Measurements from ENCODE around the gene ATG7. TPM values are rescaled to one million over a fixed set of nuclear protein-coding genes. Genes with fewer than 3 reads are reported as not detected.
A peak's percentile ranks its signal among the peaks of the same experiment; 100 is the strongest.
"Not testable (repeated sequence)": the region's sequence is repeated elsewhere in the genome, so short reads cannot be mapped to it uniquely, and the experiment has no call there.

ATG7 gene
- polyA plus RNA-seq, 1 donor = 16.6 TPM

DNA sequence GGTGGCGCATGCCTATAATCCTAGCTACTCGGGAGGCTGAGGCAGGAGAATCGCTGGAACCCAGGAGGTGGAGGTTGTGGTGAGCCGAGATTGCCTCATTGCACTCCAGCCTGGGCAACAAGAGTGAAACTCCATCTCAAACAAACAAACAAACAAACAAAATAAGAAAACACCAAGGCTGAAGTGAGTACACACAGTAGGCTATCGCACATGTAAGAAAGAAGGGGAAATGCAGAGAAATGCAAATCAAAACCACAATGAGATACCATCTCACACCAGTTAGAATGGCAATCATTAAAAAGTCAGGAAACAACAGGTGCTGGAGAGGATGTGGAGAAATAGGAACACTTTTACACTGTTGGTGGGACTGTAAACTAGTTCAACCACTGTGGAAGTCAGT, 322.8 kb downstream of the ATG7 start:
- no CpG with 5 or more reads among the region's 5 CpGs for WGBS (ENCODE audit: insufficient coverage, low lambda C conversion rate)
- H3K4me3 ChIP-seq (ENCODE audit: low read length) = not testable (repeated sequence)

DNA sequence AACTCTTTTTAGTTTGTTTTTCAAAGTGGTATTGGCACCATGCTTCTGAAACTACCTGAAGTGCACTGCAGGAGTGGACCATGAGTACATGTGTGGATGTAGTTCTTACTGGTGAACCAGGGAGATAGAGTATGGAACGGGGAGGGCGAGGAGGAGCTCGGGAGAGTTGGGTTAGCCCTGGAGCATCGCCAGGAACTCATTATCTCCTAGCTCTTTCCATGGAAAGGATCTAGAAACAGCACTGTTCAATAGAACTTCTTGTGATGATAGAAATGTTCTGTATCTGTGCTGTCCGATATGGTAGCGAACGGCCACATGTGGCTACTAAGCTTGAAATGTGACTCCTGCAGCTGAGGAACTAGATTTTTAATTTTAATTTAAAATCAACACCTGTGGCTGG, 324.2 kb downstream of the ATG7 start:
- H3K4me3 ChIP-seq (ENCODE audit: low read length) = no peak overlapping the region
- no peaks in the 10 kb centered on the region for H3K9me3 ChIP-seq (ENCODE audit: control insufficient read depth, low read depth, low read length)
- no peaks in the 10 kb centered on the region for H3K27me3 ChIP-seq (ENCODE audit: control insufficient read depth, insufficient read depth, low read length)
- peaks cover 22% of the 10 kb centered on the region for H3K36me3 ChIP-seq (ENCODE audit: control insufficient read depth, insufficient read depth, low read length)
- H3K4me1 ChIP-seq (ENCODE audit: control insufficient read depth, insufficient read depth, low read length) = peaks cover 11% of the 10 kb centered on the region
- 100% methylated on average over 1 of the region's 7 CpGs for WGBS (ENCODE audit: insufficient coverage, low lambda C conversion rate)
- H3K27ac ChIP-seq (ENCODE audit: low read length) = no peak overlapping the region
- DNase-seq = no peak

More for the DNA sequence above, 322.8 kb downstream of the ATG7 start:
- not testable (repeated sequence) for H3K9me3 ChIP-seq (ENCODE audit: control insufficient read depth, low read depth, low read length); H3K27me3 ChIP-seq (ENCODE audit: control insufficient read depth, insufficient read depth, low read length); DNase-seq; H3K27ac ChIP-seq (ENCODE audit: low read length)
- H3K4me1 ChIP-seq (ENCODE audit: control insufficient read depth, insufficient read depth, low read length) = peaks cover 14% of the 10 kb centered on the region
- peaks cover 13% of the 10 kb centered on the region for H3K36me3 ChIP-seq (ENCODE audit: control insufficient read depth, insufficient read depth, low read length)

DNA sequence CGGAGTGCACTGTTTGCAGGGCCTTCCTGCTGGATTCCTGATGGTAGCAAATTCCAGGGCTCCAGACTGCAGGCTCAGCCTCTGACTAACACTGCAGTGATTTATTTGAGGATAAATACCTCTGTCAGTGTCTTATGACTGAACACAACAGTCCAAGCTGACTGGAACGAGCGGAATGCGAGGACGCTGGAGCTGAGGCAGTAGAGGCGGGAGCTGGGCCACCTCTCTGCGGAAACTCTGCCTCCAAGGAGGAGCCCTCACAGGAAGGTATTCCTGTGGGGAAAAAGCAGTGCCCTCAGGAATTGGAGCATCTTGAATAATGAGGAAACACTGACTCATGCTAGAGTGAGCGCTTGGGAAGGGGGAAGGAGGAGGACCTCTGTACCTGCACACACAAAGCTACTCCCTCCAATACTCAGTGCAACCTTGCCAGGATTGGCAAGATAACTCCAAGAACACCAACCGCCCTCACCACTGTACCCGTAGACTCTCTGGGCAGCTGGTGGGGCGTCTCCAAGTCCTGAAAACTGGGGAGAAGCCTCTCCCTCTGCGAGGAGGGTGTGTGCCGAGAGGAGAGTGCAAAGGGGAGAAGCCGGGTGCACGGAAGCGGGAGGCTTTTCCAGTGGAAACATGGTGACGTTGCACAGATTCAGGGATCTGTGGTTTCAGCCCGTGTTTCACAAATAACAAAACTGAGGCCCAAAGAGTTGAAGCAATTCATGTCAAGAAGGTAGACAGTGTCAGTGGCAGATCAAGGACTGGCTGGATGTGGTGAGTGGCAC, 328.5 kb downstream of the ATG7 start:
- Histone ChIP-seq H3K36me3 (ENCODE audit: control insufficient read depth, insufficient read depth, low read length) (peaks cover 20% of the 10 kb centered on the region), H3K27me3 (ENCODE audit: control insufficient read depth, insufficient read depth, low read length) (no peaks in the 10 kb centered on the region), H3K27ac (ENCODE audit: low read length) (peak overlapping the region; percentile 56), H3K9me3 (ENCODE audit: control insufficient read depth, low read depth, low read length) (no peaks in the 10 kb centered on the region), H3K4me1 (ENCODE audit: control insufficient read depth, insufficient read depth, low read length) (no peaks in the 10 kb centered on the region), H3K4me3 (ENCODE audit: low read length) (no peak overlapping the region)
- DNase-seq = peak; percentile 63 to 80
- no CpG with 5 or more reads among the region's 18 CpGs for WGBS (ENCODE audit: insufficient coverage, low lambda C conversion rate)

DNA sequence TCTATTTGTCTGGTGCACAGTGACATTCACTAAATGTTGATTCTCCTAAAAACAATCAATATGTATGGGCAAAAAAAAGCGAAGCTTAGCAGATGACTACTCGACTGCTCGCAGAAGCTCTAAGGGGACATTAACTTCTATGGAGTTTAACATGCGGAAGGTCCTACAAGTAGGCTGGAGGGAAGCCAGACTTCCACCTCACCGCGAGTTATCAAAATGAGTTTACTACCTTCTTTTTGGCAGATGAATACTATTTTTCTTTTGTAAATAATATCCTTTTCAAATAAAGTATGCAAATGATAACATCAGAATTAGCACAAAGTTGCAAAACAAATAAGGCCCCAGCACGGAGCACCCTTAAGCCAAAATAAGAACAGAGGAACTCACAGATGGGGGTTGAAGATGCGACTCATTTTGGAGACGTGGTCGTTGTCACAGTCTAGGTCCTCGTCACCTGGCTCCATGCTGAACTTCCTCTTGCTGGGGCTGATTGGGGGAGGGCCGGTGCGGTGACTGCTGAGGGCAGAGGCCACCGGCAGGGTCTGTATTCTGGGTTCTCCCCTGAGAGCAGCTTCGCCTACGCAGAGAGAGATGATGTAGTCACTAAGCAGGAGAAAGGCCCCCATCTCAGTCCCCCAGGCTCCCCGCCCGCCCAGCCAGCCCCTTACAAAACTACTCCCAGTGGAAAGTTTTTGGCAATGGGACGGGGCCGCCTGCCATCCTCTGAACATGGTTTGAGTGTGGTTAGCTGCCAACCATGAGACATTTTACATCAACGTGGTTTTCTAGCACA, 329.4 kb downstream of the ATG7 start:
- WGBS (ENCODE audit: insufficient coverage, low lambda C conversion rate) = 67% methylated on average over 3 of the region's 21 CpGs
- H3K36me3 ChIP-seq (ENCODE audit: control insufficient read depth, insufficient read depth, low read length) = peaks cover 22% of the 10 kb centered on the region
- no peaks in the 10 kb centered on the region for H3K4me1 ChIP-seq (ENCODE audit: control insufficient read depth, insufficient read depth, low read length)
- no peak overlapping the region for H3K4me3 ChIP-seq (ENCODE audit: low read length)
- H3K27me3 ChIP-seq (ENCODE audit: control insufficient read depth, insufficient read depth, low read length) = no peaks in the 10 kb centered on the region
- no peak for DNase-seq
- peak overlapping the region; percentile 56 for H3K27ac ChIP-seq (ENCODE audit: low read length)
- no peaks in the 10 kb centered on the region for H3K9me3 ChIP-seq (ENCODE audit: control insufficient read depth, low read depth, low read length)

DNA sequence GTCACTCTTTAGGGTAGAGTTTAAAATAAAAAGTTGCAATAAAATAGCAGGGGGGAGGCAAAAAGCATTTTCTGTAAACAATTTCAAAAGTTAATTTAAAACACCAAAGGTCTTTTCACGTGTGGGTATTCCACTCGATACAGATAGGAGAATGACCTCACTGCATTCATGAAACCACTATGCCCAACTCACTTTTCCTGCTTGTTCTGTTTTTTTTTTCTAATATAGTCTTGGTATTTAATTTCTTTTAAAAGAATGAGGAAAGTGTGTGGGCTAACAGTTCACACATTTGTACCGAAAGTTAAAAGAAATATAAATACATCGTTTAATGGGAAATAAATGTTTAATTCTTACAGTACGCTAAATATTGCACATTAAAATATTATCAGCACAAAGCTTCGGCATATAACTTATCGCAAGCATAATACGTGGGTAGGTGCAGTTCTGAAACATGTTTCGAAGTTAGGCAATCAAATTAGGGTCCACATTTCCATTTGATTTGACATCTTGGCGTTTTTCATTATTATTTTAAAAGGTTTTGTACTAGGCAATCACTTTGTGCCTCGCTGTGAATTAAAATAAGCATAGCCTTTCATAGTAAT, 330.1 kb downstream of the ATG7 start:
- 89% methylated on average over 10 of the region's 11 CpGs for WGBS (ENCODE audit: insufficient coverage, low lambda C conversion rate)
- no peak overlapping the region for H3K4me3 ChIP-seq (ENCODE audit: low read length)
- peaks cover 18% of the 10 kb centered on the region for H3K36me3 ChIP-seq (ENCODE audit: control insufficient read depth, insufficient read depth, low read length)
- no peaks in the 10 kb centered on the region for H3K27me3 ChIP-seq (ENCODE audit: control insufficient read depth, insufficient read depth, low read length)
- no peak for DNase-seq
- H3K4me1 ChIP-seq (ENCODE audit: control insufficient read depth, insufficient read depth, low read length) = no peaks in the 10 kb centered on the region
- no peaks in the 10 kb centered on the region for H3K9me3 ChIP-seq (ENCODE audit: control insufficient read depth, low read depth, low read length)
- H3K27ac ChIP-seq (ENCODE audit: low read length) = no peak overlapping the region

DNA sequence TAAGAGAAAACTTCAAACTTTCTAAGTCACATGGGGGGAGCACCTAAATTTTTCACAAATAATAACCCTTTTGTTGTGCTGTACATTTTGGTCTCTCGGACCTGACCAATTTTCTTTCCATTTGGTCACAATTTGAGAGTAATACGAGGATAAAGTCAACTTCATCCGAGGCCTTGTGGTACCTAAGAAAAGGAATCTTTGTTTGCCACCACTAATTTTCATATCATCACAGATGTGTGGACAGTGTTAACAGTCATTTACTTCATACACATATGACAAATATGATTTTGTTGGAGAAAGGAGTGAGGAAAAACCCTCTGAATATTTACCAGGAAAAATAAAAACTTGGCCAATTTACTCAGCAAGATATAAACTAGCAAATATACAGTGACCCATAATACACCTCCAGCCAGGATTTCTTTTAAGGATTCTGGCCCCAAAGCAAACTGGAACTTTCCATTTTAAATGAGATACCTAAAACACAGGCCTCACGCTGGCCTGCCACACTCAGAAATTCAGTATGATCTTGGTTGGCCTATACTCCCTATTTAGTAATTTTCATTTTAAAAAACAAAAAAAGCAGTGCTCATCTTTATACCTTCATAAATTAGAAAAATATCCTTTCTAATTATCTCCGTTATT, 330.8 kb downstream of the ATG7 start:
- no peaks in the 10 kb centered on the region for H3K27me3 ChIP-seq (ENCODE audit: control insufficient read depth, insufficient read depth, low read length)
- DNase-seq = no peak
- peaks cover 18% of the 10 kb centered on the region for H3K36me3 ChIP-seq (ENCODE audit: control insufficient read depth, insufficient read depth, low read length)
- no peaks in the 10 kb centered on the region for H3K9me3 ChIP-seq (ENCODE audit: control insufficient read depth, low read depth, low read length)
- H3K4me1 ChIP-seq (ENCODE audit: control insufficient read depth, insufficient read depth, low read length) = no peaks in the 10 kb centered on the region
- WGBS (ENCODE audit: insufficient coverage, low lambda C conversion rate) = 100% methylated on average over 1 of the region's 5 CpGs
- peak overlapping the region; percentile 47 for H3K27ac ChIP-seq (ENCODE audit: low read length)
- no peak overlapping the region for H3K4me3 ChIP-seq (ENCODE audit: low read length)

DNA sequence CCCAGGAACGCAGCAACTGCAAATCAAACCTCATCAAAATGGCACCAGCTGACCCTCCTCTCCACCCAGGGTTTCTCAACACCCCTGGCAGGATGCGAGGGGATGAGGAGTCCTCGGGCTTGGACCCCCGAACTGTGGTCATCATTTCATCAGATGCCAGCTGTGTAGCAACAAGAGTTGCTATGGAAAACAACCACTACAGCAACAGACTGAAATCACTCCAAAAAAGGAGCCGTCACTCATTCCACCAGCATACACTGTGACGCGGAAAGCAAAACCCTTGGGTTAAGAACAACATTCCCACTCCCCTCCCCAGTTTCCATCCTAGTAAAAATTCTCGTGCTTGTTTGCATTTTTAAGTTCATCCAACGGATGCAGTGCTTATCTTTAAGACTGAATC, 331.4 kb downstream of the ATG7 start:
- no peaks in the 10 kb centered on the region for H3K4me1 ChIP-seq (ENCODE audit: control insufficient read depth, insufficient read depth, low read length)
- H3K27me3 ChIP-seq (ENCODE audit: control insufficient read depth, insufficient read depth, low read length) = no peaks in the 10 kb centered on the region
- no peaks in the 10 kb centered on the region for H3K9me3 ChIP-seq (ENCODE audit: control insufficient read depth, low read depth, low read length)
- DNase-seq = peak in 1 of 2 donors; percentile 52
- peaks cover 18% of the 10 kb centered on the region for H3K36me3 ChIP-seq (ENCODE audit: control insufficient read depth, insufficient read depth, low read length)
- peak overlapping the region; percentile 47 for H3K27ac ChIP-seq (ENCODE audit: low read length)
- no CpG with 5 or more reads among the region's 9 CpGs for WGBS (ENCODE audit: insufficient coverage, low lambda C conversion rate)
- H3K4me3 ChIP-seq (ENCODE audit: low read length) = no peak overlapping the region

DNA sequence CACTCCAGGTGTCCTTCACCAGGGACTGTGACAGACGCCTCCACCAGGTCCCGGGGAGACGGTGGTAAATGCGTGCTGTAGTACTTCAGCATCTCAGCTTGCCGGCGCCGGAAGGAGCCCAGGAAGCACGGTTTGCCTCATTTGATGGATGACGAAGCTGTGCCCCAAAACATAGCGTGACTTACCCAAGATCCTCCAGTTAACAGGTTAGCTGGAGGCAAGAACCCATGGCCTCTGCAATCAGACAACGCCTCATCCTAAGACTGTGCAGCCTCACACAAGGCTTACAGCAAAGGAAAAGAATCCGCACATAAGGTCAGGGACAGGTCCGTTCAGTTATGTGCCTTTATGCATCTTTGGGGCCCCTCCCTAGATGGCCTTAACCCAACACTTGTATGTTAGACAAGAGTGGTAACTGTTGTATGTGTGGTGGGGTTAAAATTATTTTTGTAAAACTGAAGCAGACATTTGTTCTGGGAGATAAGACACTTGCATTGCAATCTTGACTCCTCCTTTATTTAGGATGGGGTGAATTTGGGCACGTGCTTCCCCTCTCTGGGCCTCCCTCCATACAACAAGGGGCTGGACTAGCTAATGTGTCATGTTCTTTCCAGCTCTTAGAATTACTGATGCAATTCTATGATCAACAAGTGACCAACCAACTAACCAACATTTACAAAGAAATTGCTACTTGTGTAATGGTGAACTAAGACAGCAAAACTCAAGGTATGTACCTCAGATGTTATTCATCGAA, 332.1 kb downstream of the ATG7 start:
- Histone ChIP-seq H3K4me1 (ENCODE audit: control insufficient read depth, insufficient read depth, low read length) (no peaks in the 10 kb centered on the region), H3K36me3 (ENCODE audit: control insufficient read depth, insufficient read depth, low read length) (peaks cover 18% of the 10 kb centered on the region), H3K27me3 (ENCODE audit: control insufficient read depth, insufficient read depth, low read length) (no peaks in the 10 kb centered on the region), H3K9me3 (ENCODE audit: control insufficient read depth, low read depth, low read length) (no peaks in the 10 kb centered on the region), H3K4me3 (ENCODE audit: low read length) (no peak overlapping the region), H3K27ac (ENCODE audit: low read length) (no peak overlapping the region)
- WGBS (ENCODE audit: insufficient coverage, low lambda C conversion rate) = 90% methylated on average over 1 of the region's 15 CpGs
- DNase-seq = no peak

DNA sequence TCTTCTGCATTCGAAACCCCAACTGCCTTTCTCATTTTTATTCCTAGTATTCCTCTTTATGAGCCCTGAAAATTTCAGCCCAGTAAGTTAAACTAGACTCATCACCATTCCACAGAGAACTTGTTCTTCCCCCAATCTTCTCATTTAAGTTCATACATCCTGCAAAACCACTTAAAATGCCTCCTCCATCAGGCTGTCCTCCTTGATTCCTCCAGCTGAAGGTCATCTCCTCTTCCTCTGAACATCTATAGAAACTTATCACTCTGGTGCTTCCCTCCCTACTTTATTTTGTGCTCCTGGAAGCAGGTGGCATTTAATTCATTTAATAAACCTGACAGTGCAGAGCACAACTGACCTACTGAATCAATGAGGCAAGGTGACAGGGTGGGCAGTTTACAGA, 333.2 kb downstream of the ATG7 start:
- DNase-seq = no peak
- no peaks in the 10 kb centered on the region for H3K27me3 ChIP-seq (ENCODE audit: control insufficient read depth, insufficient read depth, low read length)
- no peaks in the 10 kb centered on the region for H3K9me3 ChIP-seq (ENCODE audit: control insufficient read depth, low read depth, low read length)
- H3K36me3 ChIP-seq (ENCODE audit: control insufficient read depth, insufficient read depth, low read length) = peaks cover 18% of the 10 kb centered on the region
- H3K4me3 ChIP-seq (ENCODE audit: low read length) = no peak overlapping the region
- H3K27ac ChIP-seq (ENCODE audit: low read length) = no peak overlapping the region
- peaks cover 10% of the 10 kb centered on the region for H3K4me1 ChIP-seq (ENCODE audit: control insufficient read depth, insufficient read depth, low read length)
- 100% methylated on average over 1 of the region's 1 CpG for WGBS (ENCODE audit: insufficient coverage, low lambda C conversion rate)

Data from large intestine (tissue), 3 donors.